Smooth muscle cell (in vitro differentiated cells): Measurements from ENCODE around the gene NLGN1. TPM values are rescaled to one million over a fixed set of nuclear protein-coding genes. Genes with fewer than 3 reads are reported as not detected.

Source experiments
- DNase-seq: peaks from one replicate; lab custom pipeline; 2025; ENCODE audit not compliant: unreplicated experiment; lab: John Stamatoyannopoulos, UW
- H2AFZ ChIP-seq: fragments of 200-600 bp; sonication (generic); 2 replicates; pipeline ENCODE4 v1.6.0; 2016; ENCODE audit warnings: antibody characterized with exemption, low read depth, mild to moderate bottlenecking
- H3F3A ChIP-seq: fragments of 200-600 bp; sonication (generic); 2 replicates; pipeline ENCODE4 v1.6.0; 2017; ENCODE audit warnings: antibody characterized with exemption, low read depth
- H3K27ac ChIP-seq: fragments of 200-600 bp; sonication (generic); 2 replicates; pipeline ENCODE4 v1.5.1; 2016; ENCODE audit warnings: low read depth, mild to moderate bottlenecking
- H3K27me3 ChIP-seq: fragments of 200-600 bp; sonication (generic); 2 replicates; pipeline ENCODE4 v1.6.1; 2016; ENCODE audit warnings: low read depth, mild to moderate bottlenecking
- H3K36me3 ChIP-seq: fragments of 200-600 bp; sonication (generic); 2 replicates; pipeline ENCODE4 v1.5.1; 2016; ENCODE audit warnings: low read depth
- H3K4me1 ChIP-seq: fragments of 200-600 bp; sonication (generic); 2 replicates; pipeline ENCODE4 v1.5.1; 2016; ENCODE audit warnings: low read depth
- H3K4me2 ChIP-seq: fragments of 200-600 bp; sonication (generic); 2 replicates; pipeline ENCODE4 v1.6.0; 2016; ENCODE audit warnings: mild to moderate bottlenecking
- H3K4me3 ChIP-seq: fragments of 200-600 bp; sonication (generic); 2 replicates; pipeline ENCODE4 v1.5.1; 2016; ENCODE audit warnings: mild to moderate bottlenecking
- H3K79me2 ChIP-seq: fragments of 200-600 bp; sonication (generic); 2 replicates; pipeline ENCODE4 v1.6.0; 2016; ENCODE audit warnings: low read depth, mild to moderate bottlenecking
- H3K9ac ChIP-seq: fragments of 200-600 bp; sonication (generic); 2 replicates; pipeline ENCODE4 v1.6.0; 2016; ENCODE audit warnings: low read depth
- H3K9me3 ChIP-seq: fragments of 200-600 bp; sonication (generic); replicated peaks from 2 replicates; pipeline ENCODE4 v1.5.1; 2016; ENCODE audit warnings: low read depth
- H4K20me1 ChIP-seq: fragments of 200-600 bp; sonication (generic); 2 replicates; pipeline ENCODE4 v1.6.0; 2016; ENCODE audit warnings: low read depth
- WGBS: methylation state at CpG from one replicate; pipeline ENCODE4 v1.1.7; 2016; ENCODE audit warnings: low lambda C conversion rate; 5-methylcytosine and 5-hydroxymethylcytosine counted together
- polyA plus RNA-seq: library from polyadenylated mRNA; unstranded; fragments of >200 nt; fragmentation: Nextera tagmentation; extraction: Ambion mirVana; gene quantifications from 2 replicates; pipeline ENCODE4 v1.2.1, GENCODE V29; 2016
- total RNA-seq: library from RNA; depleted of rRNA; stranded (reverse); fragments of >200 nt; gene quantifications from 2 replicates; pipeline ENCODE4 v1.2.3, GENCODE V29; 2014
- TF ChIP-seq, protein P1 (sequence below): fragments of 200-600 bp; sonication (generic); IDR thresholded peaks from 2 replicates; pipeline ENCODE4 v1.5.1; 2017; ENCODE audit warnings: borderline replicate concordance, mild to moderate bottlenecking, antibody characterized with exemption; ENCODE audit not compliant: insufficient read depth, poor library complexity, severe bottlenecking

NLGN1 gene
- total and polyA plus RNA-seq, 2 experiments from 2014 or later = 0.04 TPM; not detected in 1

- Histone ChIP-seq H3K27ac (no peak overlapping the region), H2AFZ (no peak overlapping the region)
- no peak for DNase-seq
These were observed 933.7 kb downstream of the NLGN1 start for GRCh38 chr3:174331095-174331800.

GRCh38 chr3:174332391-174332790 lies 934.8 kb downstream of the NLGN1 start:
- Histone ChIP-seq H3K9me3 (no peaks in the 10 kb centered on the region), H2AFZ (no peak overlapping the region), H3K4me1 (no peaks in the 10 kb centered on the region), H4K20me1 (no peaks in the 10 kb centered on the region), H3K27me3 (peaks cover 4% of the 10 kb centered on the region), H3K4me3 (no peak overlapping the region), H3K9ac (no peak overlapping the region), H3K79me2 (no peaks in the 10 kb centered on the region), H3F3A (no peaks in the 10 kb centered on the region), H3K4me2 (no peak overlapping the region), H3K36me3 (no peaks in the 10 kb centered on the region), H3K27ac (no peak overlapping the region)
- 87% methylated on average over 2 of the region's 2 CpGs for WGBS
- TF ChIP-seq, protein P1, sequence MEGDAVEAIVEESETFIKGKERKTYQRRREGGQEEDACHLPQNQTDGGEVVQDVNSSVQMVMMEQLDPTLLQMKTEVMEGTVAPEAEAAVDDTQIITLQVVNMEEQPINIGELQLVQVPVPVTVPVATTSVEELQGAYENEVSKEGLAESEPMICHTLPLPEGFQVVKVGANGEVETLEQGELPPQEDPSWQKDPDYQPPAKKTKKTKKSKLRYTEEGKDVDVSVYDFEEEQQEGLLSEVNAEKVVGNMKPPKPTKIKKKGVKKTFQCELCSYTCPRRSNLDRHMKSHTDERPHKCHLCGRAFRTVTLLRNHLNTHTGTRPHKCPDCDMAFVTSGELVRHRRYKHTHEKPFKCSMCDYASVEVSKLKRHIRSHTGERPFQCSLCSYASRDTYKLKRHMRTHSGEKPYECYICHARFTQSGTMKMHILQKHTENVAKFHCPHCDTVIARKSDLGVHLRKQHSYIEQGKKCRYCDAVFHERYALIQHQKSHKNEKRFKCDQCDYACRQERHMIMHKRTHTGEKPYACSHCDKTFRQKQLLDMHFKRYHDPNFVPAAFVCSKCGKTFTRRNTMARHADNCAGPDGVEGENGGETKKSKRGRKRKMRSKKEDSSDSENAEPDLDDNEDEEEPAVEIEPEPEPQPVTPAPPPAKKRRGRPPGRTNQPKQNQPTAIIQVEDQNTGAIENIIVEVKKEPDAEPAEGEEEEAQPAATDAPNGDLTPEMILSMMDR = no peak
- no peak for DNase-seq

More at GRCh38 chr3:174331095-174331800, 933.7 kb downstream of the NLGN1 start:
- TF ChIP-seq, protein P1 = no peak
- H3K4me1 ChIP-seq = no peaks in the 10 kb centered on the region
- H3K79me2 ChIP-seq = no peaks in the 10 kb centered on the region
- 83% methylated on average over 6 of the region's 6 CpGs for WGBS
- no peaks in the 10 kb centered on the region for H3K27me3 ChIP-seq
- H3F3A ChIP-seq = no peaks in the 10 kb centered on the region
- H3K36me3 ChIP-seq = no peaks in the 10 kb centered on the region
- H3K9ac ChIP-seq = no peak overlapping the region
- H3K4me2 ChIP-seq = no peak overlapping the region
- no peaks in the 10 kb centered on the region for H4K20me1 ChIP-seq
- no peaks in the 10 kb centered on the region for H3K9me3 ChIP-seq
- H3K4me3 ChIP-seq = no peak overlapping the region

GRCh38 chr3:174333640-174334039 lies 936.1 kb downstream of the NLGN1 start:
- no peaks in the 10 kb centered on the region for H4K20me1 ChIP-seq
- H3K79me2 ChIP-seq = no peaks in the 10 kb centered on the region
- WGBS = 89% methylated on average over 2 of the region's 2 CpGs
- H3F3A ChIP-seq = no peaks in the 10 kb centered on the region
- no peak overlapping the region for H3K4me2 ChIP-seq
- no peaks in the 10 kb centered on the region for H3K9me3 ChIP-seq
- no peak overlapping the region for H3K9ac ChIP-seq
- H2AFZ ChIP-seq = no peak overlapping the region
- H3K27ac ChIP-seq = no peak overlapping the region
- H3K4me3 ChIP-seq = no peak overlapping the region
- no peaks in the 10 kb centered on the region for H3K36me3 ChIP-seq
- TF ChIP-seq, protein P1 = no peak
- DNase-seq = no peak
- H3K27me3 ChIP-seq = peaks cover 4% of the 10 kb centered on the region
- H3K4me1 ChIP-seq = no peaks in the 10 kb centered on the region

GRCh38 chr3:174334111-174334510 lies 936.6 kb downstream of the NLGN1 start:
- TF ChIP-seq, protein P1 = no peak
- WGBS = 96% methylated on average over 3 of the region's 3 CpGs

More at GRCh38 chr3:174334111-174334510, 936.6 kb downstream of the NLGN1 start:
- H3K4me1 ChIP-seq = no peaks in the 10 kb centered on the region
- H3F3A ChIP-seq = no peaks in the 10 kb centered on the region
- peaks cover 4% of the 10 kb centered on the region for H3K27me3 ChIP-seq
- H3K4me3 ChIP-seq = no peak overlapping the region
- no peak overlapping the region for H3K9ac ChIP-seq
- H3K9me3 ChIP-seq = no peaks in the 10 kb centered on the region
- H2AFZ ChIP-seq = no peak overlapping the region
- no peak overlapping the region for H3K27ac ChIP-seq
- no peak overlapping the region for H3K4me2 ChIP-seq
- no peaks in the 10 kb centered on the region for H4K20me1 ChIP-seq
- no peak for DNase-seq
- no peaks in the 10 kb centered on the region for H3K36me3 ChIP-seq
- no peaks in the 10 kb centered on the region for H3K79me2 ChIP-seq
